Tibial nerve (tissue), 3 donors: Measurements from ENCODE around the gene SEM1.

Experiments
- EP300 ChIP-seq, 2 donors: sonication (generic); formaldehyde crosslinking; IDR thresholded peaks; one replicate each; pipeline ENCODE4 v1.6.1; 2017; ENCODE audit warnings: antibody characterized with exemption in 2 of 2, mild to moderate bottlenecking in 1 of 2
- POLR2A ChIP-seq, 2 donors: fragments of 450-650 bp; IDR thresholded peaks; one replicate each; pipeline ENCODE4 v1.6.1; 2017; ENCODE audit warnings: antibody characterized with exemption in 2 of 2, mild to moderate bottlenecking in 2 of 2, moderate library complexity in 2 of 2

DNA sequence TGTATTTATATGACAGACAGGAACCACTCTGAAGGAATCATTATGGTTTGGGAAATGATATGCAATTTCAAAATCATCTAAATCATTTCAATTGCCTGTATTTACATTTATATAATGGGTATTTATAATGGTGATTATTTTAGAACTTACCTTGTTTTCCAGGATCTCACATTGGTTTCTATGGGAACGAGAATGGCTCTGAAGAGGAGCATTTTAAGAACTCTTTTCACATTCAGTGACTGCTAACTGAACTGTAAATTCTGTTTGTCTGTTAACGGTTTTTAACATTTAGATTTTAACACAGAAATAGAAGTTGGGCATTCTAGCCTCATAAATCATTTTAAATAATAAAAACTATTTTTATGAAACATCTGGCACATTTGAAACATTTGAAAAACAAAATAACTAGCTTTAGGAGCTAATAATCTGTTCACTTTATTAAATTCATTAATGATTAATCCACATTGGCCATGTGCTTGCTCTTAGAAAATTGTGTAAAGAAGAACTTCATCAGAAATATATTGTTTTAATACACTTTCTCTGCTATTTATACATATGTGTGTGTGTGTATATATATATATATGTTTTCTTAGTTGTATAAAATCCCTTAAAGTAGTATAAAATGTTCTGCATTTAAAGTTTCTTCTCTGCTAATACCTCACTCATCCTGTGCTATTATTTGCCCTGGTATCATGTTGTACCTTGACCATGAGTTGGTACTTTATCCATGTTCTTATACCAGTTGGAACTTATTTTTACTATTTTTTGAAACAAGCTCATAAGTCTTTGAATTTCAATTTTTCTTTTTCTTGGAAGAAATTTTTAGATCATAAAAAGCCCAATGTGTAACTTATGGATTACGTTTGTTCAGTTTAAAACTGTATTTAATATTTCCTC, 8.7 kb upstream of the SEM1 start:
- TF ChIP-seq POLR2A (IDR thresholded peaks at IDR 0.05) = no peak
- no peak for TF ChIP-seq EP300 (IDR thresholded peaks at IDR 0.05)
